HG03025 (cell line): ENCODE data around the gene GNL3.
"Not testable (repeated sequence)": the region's sequence is repeated elsewhere in the genome, so short reads cannot be mapped to it uniquely, and the experiment has no call there.

ENCODE experiments used
- ATAC-seq: cut with Tn5 transposase; IDR thresholded peaks from one replicate; pipeline ENCODE4 v1.9.1; 2021; ENCODE audit warnings: mild to moderate bottlenecking, moderate library complexity; ENCODE audit not compliant: unreplicated experiment, low FRiP score

The GNL3 gene

DNA sequence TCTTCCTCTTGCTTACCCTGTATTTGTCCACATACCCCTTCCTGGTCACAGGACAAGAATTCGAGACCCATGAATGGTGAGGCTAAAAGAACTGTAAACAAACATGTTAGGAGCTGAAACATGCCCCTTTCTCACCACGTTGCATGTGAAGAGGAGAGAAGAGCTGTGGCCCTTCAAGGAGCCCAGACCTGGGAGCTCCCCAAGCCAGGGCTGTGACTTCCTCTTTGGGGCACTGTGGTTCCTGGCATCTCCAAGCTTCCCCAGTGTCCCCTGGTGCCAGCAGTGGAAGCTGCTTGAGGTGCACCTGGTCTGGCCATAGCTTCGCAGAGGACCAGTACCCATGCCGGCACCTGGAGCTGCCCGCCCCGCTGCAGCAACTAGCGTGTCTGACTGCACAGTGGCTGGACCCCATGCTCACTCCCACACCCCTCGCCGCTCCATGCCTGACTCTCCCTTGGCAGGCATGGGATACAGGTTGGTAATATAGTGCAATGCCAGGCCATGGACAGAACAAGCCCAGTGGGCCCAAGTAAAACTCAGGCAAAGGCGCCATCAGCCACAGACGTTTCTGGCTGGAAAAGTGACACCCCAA is 30.0 kb downstream of the GNL3 start:
- ATAC-seq: no peak

DNA sequence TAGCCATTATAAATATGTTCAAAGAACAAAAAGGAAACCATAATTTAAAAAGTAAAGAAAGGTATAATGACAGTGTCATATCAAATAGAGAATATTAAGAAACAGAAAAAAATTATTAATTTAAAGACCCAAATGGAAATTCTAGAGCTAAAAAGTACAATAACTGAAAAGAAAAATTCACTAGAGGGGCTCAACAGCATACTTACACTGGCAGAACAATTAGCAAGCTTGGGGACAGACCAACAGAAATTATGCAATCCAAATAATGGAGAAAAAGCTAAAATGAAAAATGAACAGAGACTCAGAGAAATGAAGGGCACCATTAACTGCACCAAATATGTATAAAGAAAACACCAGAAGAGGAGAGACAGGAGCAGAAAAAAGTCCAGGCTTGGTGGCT is 33.8 kb downstream of the GNL3 start:
- no peak for ATAC-seq

DNA sequence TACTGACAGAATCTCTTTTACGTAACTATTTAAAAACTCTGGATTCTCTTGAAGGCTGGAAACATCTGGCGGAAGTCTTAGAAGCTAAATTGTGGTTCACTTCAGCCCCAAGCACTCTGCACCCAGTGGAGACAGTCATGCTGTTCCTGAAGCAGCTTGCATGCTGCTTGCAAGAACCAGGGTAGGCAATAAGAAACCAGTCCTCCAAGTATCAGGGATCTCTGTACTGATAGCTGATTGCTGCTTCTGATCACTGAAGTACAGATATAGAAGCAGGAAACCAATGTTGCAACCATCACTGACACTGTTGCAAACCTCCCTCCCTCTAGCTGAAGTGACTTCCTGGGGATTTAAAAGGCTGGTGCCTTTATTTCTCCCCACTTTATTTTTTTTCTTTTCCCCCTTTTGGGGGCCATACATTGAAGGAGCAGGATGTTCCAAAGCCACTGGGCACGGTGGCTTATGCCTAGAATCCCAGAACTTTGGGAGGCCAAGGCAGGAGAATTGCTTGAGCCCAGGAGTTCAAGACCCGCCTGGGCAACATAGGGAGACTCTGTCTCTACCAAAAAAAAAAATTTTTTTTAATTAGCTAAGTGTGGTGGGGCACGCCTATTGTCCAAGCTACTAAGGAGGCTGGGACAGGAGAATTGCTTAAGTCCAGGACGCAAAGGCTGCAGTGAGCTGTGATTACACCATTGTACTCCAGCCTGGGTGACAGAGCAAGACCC is 35.3 kb downstream of the GNL3 start:
- peak; percentile 43 for ATAC-seq

- ATAC-seq: no peak
These were observed 35.8 kb downstream of the GNL3 start for GRCh38 chr3:52721730-52722008.

GRCh38 chr3:52722491-52722890 is 36.7 kb downstream of the GNL3 start:
- no peak for ATAC-seq

- ATAC-seq: no peak
These were observed 38.1 kb downstream of the GNL3 start for GRCh38 chr3:52723935-52724334.

GRCh38 chr3:52724511-52724910 is 38.7 kb downstream of the GNL3 start:
- no peak for ATAC-seq

- ATAC-seq: not testable (repeated sequence)
These were observed 42.9 kb downstream of the GNL3 start for GRCh38 chr3:52728753-52729152.

DNA sequence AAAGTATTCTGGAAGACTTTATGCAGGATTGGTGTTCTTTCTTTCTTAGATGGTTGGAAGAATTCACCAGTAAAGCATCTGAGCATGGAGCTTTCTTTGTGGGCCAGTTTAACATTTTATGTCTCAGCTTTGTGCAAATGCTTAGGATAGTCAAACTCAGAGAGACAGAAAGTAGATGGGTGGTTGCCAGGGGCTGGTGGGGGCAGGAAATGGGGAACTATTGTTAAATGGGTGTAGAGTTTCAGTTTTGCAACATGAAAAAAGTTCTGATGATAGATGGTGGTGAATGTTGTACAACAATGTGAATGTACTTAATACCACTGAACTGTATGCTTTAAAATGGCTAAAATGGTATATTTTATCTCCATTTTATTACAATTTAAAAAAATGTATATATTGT is 44.8 kb downstream of the GNL3 start:
- ATAC-seq: no peak

- ATAC-seq: no peak
These were observed 45.8 kb downstream of the GNL3 start for GRCh38 chr3:52731590-52731989.

GRCh38 chr3:52733256-52733891 is 47.5 kb downstream of the GNL3 start:
- no peak for ATAC-seq

DNA sequence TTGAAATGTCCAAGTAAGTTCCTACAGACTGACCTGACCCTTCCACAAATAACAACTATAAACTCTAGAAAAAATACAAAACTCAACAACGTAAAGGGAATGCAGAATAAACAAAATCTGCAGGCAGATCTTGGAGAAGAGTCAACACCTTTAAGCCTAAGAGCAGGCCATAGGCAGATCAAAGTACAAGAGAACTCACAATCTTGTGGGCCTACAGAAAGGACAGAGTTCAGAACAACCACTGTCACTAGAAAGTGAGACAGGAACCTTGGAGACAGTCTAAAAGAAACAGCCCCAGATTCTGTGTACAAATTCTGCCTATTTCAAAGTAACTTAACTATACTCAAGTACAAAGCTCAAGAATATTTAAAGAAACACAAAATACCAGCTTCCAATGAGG is 53.9 kb downstream of the GNL3 start:
- no peak for ATAC-seq

GRCh38 chr3:52742418-52743041 is 56.7 kb downstream of the GNL3 start:
- no peak for ATAC-seq

GRCh38 chr3:52743152-52743551 is 57.3 kb downstream of the GNL3 start:
- ATAC-seq: no peak

GRCh38 chr3:52743721-52744120 is 57.9 kb downstream of the GNL3 start:
- ATAC-seq: no peak
